ENCODE data around the gene FMN1. TPM values are rescaled to one million over a fixed set of nuclear protein-coding genes. Genes with fewer than 3 reads are reported as not detected.

Gene FMN1
- total RNA-seq, 1 experiment from 2014 or later, result 1.2 TPM

- no TSS peak for BruUV-seq (replicated peaks)
- CTCF ChIA-PET, result interaction anchor here (1.0 kb wide), 1 partner anchor 15 kb away, joined by 3 read pairs; no protein-coding TSS in a partner anchor
- intact Hi-C loops (cut with micrococcal nuclease), result no loop called here
- no peaks in the 10 kb centered on the region for H3K36me3 Mint-ChIP-seq (ENCODE audit: insufficient read depth, unreplicated experiment)
- H3K4me3 Mint-ChIP-seq (ENCODE audit: unreplicated experiment), result no peak overlapping the region
- H3K27ac Mint-ChIP-seq (ENCODE audit: low read depth, unreplicated experiment), result no peak overlapping the region
- no peaks in the 10 kb centered on the region for H3K4me1 Mint-ChIP-seq (ENCODE audit: insufficient read depth, unreplicated experiment)
- H3K9me3 Mint-ChIP-seq (ENCODE audit: unreplicated experiment), result no peaks in the 10 kb centered on the region
- H3K27me3 Mint-ChIP-seq (ENCODE audit: insufficient read depth, unreplicated experiment), result peaks cover under 1% of the 10 kb centered on the region
- DNase-seq (ENCODE audit: unreplicated experiment), result no peak
- POLR2A ChIA-PET, result no interaction called here
- no peak for TF ChIP-seq CTCF (IDR thresholded peaks at IDR 0.05; ENCODE audit: unreplicated experiment)
These were observed 213.0 kb downstream of the FMN1 start for GRCh38 chr15:32981536-32981935.

- ChIA-PET POLR2A (no interaction called here), CTCF (interaction anchor here (0.8 to 1.9 kb wide), 4 partner anchors 14 to 317 kb away, joined by 4 to 7 read pairs (median 4); no protein-coding TSS in a partner anchor)
- intact Hi-C loops (cut with micrococcal nuclease), result no loop called here
- no peaks in the 10 kb centered on the region for H3K9me3 Mint-ChIP-seq (ENCODE audit: unreplicated experiment)
- TF ChIP-seq CTCF (IDR thresholded peaks at IDR 0.05; ENCODE audit: unreplicated experiment), result no peak
- DNase-seq (ENCODE audit: unreplicated experiment), result no peak
- BruUV-seq (replicated peaks), result no TSS peak
- H3K4me3 Mint-ChIP-seq (ENCODE audit: unreplicated experiment), result no peak overlapping the region
- no peak overlapping the region for H3K27ac Mint-ChIP-seq (ENCODE audit: low read depth, unreplicated experiment)
- no peaks in the 10 kb centered on the region for H3K36me3 Mint-ChIP-seq (ENCODE audit: insufficient read depth, unreplicated experiment)
- no peaks in the 10 kb centered on the region for H3K4me1 Mint-ChIP-seq (ENCODE audit: insufficient read depth, unreplicated experiment)
- peaks cover 11% of the 10 kb centered on the region for H3K27me3 Mint-ChIP-seq (ENCODE audit: insufficient read depth, unreplicated experiment)
These were observed 214.8 kb downstream of the FMN1 start for GRCh38 chr15:32979710-32980109.

- H3K4me3 Mint-ChIP-seq (ENCODE audit: unreplicated experiment), result no peak overlapping the region
- BruUV-seq (replicated peaks), result no TSS peak
- DNase-seq (ENCODE audit: unreplicated experiment), result no peak
- ChIA-PET POLR2A (no interaction called here), CTCF (interaction anchor here (0.6 to 0.7 kb wide), 4 partner anchors 41 to 628 kb away, joined by 3 to 6 read pairs (median 4); no protein-coding TSS in a partner anchor)
- H3K9me3 Mint-ChIP-seq (ENCODE audit: unreplicated experiment), result no peaks in the 10 kb centered on the region
- no peak for TF ChIP-seq CTCF (IDR thresholded peaks at IDR 0.05; ENCODE audit: unreplicated experiment)
- no peaks in the 10 kb centered on the region for H3K36me3 Mint-ChIP-seq (ENCODE audit: insufficient read depth, unreplicated experiment)
- no peaks in the 10 kb centered on the region for H3K4me1 Mint-ChIP-seq (ENCODE audit: insufficient read depth, unreplicated experiment)
- no peak overlapping the region for H3K27ac Mint-ChIP-seq (ENCODE audit: low read depth, unreplicated experiment)
- H3K27me3 Mint-ChIP-seq (ENCODE audit: insufficient read depth, unreplicated experiment), result peaks cover 11% of the 10 kb centered on the region
- intact Hi-C loops (cut with micrococcal nuclease), result no loop called here
These were observed 217.0 kb downstream of the FMN1 start for GRCh38 chr15:32977506-32977905.

- ChIA-PET POLR2A (no interaction called here), CTCF (interaction anchor here (0.9 kb wide), 1 partner anchor 19 kb away, joined by 3 read pairs; no protein-coding TSS in a partner anchor)
- Mint-ChIP-seq H3K4me1 (ENCODE audit: insufficient read depth, unreplicated experiment) (no peaks in the 10 kb centered on the region), H3K4me3 (ENCODE audit: unreplicated experiment) (no peak overlapping the region), H3K27me3 (ENCODE audit: insufficient read depth, unreplicated experiment) (peaks cover 11% of the 10 kb centered on the region), H3K27ac (ENCODE audit: low read depth, unreplicated experiment) (no peak overlapping the region), H3K36me3 (ENCODE audit: insufficient read depth, unreplicated experiment) (no peaks in the 10 kb centered on the region), H3K9me3 (ENCODE audit: unreplicated experiment) (no peaks in the 10 kb centered on the region)
- intact Hi-C loops (cut with micrococcal nuclease), result no loop called here
- no peak for TF ChIP-seq CTCF (IDR thresholded peaks at IDR 0.05; ENCODE audit: unreplicated experiment)
- no peak for DNase-seq (ENCODE audit: unreplicated experiment)
- BruUV-seq (replicated peaks), result no TSS peak
These were observed 219.8 kb downstream of the FMN1 start for GRCh38 chr15:32974691-32975090.

Data from MCF 10A (cell line).